Lower leg skin (tissue), 3 donors: Measurements from ENCODE around the gene PGRMC1.
"Not testable (repeated sequence)": the region's sequence is repeated elsewhere in the genome, so short reads cannot be mapped to it uniquely, and the experiment has no call there.

ENCODE experiments used
- POLR2A ChIP-seq, 2 donors: fragments of 450-650 bp; IDR thresholded peaks; one replicate each; pipeline ENCODE4 v1.6.1; 2016 to 2017; ENCODE audit warnings: antibody characterized with exemption in 2 of 2, mild to moderate bottlenecking in 1 of 2, moderate library complexity in 1 of 2
- TF ChIP-seq, protein P1 (sequence below), 3 donors: fragments of 450-650 bp; IDR thresholded peaks; one replicate each; pipeline ENCODE4 v1.5.1; 2016; ENCODE audit warnings: antibody characterized with exemption in 3 of 3, mild to moderate bottlenecking in 3 of 3, moderate library complexity in 2 of 3

DNA sequence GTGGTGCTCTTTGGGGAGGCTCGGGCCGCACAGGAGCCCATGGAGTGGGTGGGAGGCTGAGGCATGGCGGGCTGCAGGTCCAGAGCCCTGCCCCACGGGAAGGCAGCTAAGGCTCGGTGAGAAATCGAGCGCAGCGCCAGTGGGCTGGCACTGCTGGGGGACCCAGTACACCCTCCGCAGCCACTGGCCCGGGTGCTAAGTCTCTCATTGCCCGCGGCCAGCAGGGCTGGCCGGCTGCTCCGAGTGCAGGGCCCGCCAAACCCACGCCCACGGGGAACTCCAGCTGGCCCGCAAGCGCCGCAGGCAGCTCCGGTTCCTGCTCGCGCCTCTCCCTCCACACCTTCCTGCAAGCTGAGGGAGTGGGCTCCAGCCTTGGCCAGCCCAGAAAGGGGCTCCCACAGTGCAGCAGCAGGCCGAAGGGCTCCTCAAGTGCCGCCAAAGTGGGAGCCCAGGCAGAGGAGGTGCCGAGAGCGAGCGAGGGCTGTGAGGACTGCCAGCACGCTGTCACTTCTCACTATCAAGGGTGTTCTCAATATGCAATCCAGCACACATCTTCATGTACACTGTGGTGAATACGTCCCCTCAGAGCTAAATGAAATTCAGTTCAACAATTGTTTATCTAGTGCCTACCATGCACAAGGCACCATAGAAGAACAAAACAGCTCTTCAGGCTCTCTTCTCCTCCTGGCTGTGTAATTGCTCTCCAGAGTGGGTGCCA, 25.0 kb upstream of the PGRMC1 start:
- TF ChIP-seq, protein P1, sequence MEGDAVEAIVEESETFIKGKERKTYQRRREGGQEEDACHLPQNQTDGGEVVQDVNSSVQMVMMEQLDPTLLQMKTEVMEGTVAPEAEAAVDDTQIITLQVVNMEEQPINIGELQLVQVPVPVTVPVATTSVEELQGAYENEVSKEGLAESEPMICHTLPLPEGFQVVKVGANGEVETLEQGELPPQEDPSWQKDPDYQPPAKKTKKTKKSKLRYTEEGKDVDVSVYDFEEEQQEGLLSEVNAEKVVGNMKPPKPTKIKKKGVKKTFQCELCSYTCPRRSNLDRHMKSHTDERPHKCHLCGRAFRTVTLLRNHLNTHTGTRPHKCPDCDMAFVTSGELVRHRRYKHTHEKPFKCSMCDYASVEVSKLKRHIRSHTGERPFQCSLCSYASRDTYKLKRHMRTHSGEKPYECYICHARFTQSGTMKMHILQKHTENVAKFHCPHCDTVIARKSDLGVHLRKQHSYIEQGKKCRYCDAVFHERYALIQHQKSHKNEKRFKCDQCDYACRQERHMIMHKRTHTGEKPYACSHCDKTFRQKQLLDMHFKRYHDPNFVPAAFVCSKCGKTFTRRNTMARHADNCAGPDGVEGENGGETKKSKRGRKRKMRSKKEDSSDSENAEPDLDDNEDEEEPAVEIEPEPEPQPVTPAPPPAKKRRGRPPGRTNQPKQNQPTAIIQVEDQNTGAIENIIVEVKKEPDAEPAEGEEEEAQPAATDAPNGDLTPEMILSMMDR (IDR thresholded peaks at IDR 0.05), result not testable (repeated sequence)
- TF ChIP-seq POLR2A (IDR thresholded peaks at IDR 0.05), result not testable (repeated sequence)
